Panc1 (cell line): ENCODE data around the gene UBE2G2.

Experiments
- SIN3A ChIP-seq: IDR thresholded peaks from 2 replicates; pipeline ENCODE4 v1.6.1; 2012; ENCODE audit warnings: low read depth, mild to moderate bottlenecking, low read length, moderate library complexity, borderline replicate concordance; ENCODE audit not compliant: insufficient read depth
- TF ChIP-seq, protein P1 (sequence below): fragments of 450-650 bp; IDR thresholded peaks from 2 replicates; pipeline ENCODE4 v1.5.1; 2017; ENCODE audit warnings: mild to moderate bottlenecking

- no peak for TF ChIP-seq SIN3A
- TF ChIP-seq, protein P1, sequence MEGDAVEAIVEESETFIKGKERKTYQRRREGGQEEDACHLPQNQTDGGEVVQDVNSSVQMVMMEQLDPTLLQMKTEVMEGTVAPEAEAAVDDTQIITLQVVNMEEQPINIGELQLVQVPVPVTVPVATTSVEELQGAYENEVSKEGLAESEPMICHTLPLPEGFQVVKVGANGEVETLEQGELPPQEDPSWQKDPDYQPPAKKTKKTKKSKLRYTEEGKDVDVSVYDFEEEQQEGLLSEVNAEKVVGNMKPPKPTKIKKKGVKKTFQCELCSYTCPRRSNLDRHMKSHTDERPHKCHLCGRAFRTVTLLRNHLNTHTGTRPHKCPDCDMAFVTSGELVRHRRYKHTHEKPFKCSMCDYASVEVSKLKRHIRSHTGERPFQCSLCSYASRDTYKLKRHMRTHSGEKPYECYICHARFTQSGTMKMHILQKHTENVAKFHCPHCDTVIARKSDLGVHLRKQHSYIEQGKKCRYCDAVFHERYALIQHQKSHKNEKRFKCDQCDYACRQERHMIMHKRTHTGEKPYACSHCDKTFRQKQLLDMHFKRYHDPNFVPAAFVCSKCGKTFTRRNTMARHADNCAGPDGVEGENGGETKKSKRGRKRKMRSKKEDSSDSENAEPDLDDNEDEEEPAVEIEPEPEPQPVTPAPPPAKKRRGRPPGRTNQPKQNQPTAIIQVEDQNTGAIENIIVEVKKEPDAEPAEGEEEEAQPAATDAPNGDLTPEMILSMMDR, result no peak
These were observed 34.0 kb upstream of the UBE2G2 start for GRCh38 chr21:44835647-44835973.
